Suprapubic skin (tissue), 4 donors: ENCODE data around the gene KIT. TPM values are rescaled to one million over a fixed set of nuclear protein-coding genes. Genes with fewer than 3 reads are reported as not detected.

Experiments
- DNase-seq, 2 donors: peaks; one replicate each; pipeline ENCODE4 v3.0.0-alpha.2; 2019; ENCODE audit warnings: low spot score in 2 of 2
- H3K27ac ChIP-seq: fragments of 200-600 bp; sonication (generic); one replicate; pipeline ENCODE4 v1.5.1; 2019
- H3K27me3 ChIP-seq: fragments of 200-600 bp; sonication (generic); one replicate; pipeline ENCODE4 v1.5.1; 2019
- H3K36me3 ChIP-seq: fragments of 200-600 bp; sonication (generic); one replicate; pipeline ENCODE4 v1.5.1; 2019
- H3K4me1 ChIP-seq: fragments of 200-600 bp; sonication (generic); one replicate; pipeline ENCODE4 v1.5.1; 2019
- H3K4me3 ChIP-seq: fragments of 200-600 bp; sonication (generic); one replicate; pipeline ENCODE4 v1.5.1; 2019; ENCODE audit warnings: mild to moderate bottlenecking
- H3K9me3 ChIP-seq: fragments of 200-600 bp; sonication (generic); one replicate; pipeline ENCODE4 v1.5.1; 2019
- CTCF ChIP-seq, 2 donors: fragments of 200-600 bp in 1 of 2; fragments of 450-650 bp in 1 of 2; sonication (generic) in 1 of 2; IDR thresholded peaks; one replicate each; pipeline ENCODE4 v1.5.1; 2016 to 2019; ENCODE audit warnings: antibody characterized with exemption in 2 of 2, mild to moderate bottlenecking in 1 of 2, moderate library complexity in 1 of 2
- EP300 ChIP-seq: sonication (generic); formaldehyde crosslinking; IDR thresholded peaks from one replicate; pipeline ENCODE4 v1.6.1; 2017; ENCODE audit warnings: antibody characterized with exemption
- POLR2A ChIP-seq, 2 donors: fragments of 450-650 bp; IDR thresholded peaks; one replicate each; pipeline ENCODE4 v1.6.1; 2017; ENCODE audit warnings: antibody characterized with exemption in 2 of 2, mild to moderate bottlenecking in 2 of 2, moderate library complexity in 2 of 2
- POLR2AphosphoS5 ChIP-seq, 3 donors: sonication (generic); formaldehyde crosslinking; IDR thresholded peaks; one replicate each; pipeline ENCODE4 v1.6.1; 2017; ENCODE audit warnings: antibody characterized with exemption in 3 of 3
- WGBS: methylation state at CpG from one replicate; pipeline ENCODE4 v1.1.5; 2018; 5-methylcytosine and 5-hydroxymethylcytosine counted together
- total RNA-seq, 4 donors: library from RNA; depleted of rRNA; stranded (reverse); fragments of >200 nt; gene quantifications; one replicate each; pipeline ENCODE4 v1.1.0, GENCODE V29; 2016

The KIT gene
- total RNA-seq, 4 donors from 2014 or later, result 17.8 to 72.7 (median 56.1) TPM

- Histone ChIP-seq H3K27ac (no peak overlapping the region), H3K9me3 (no peaks in the 10 kb centered on the region), H3K4me3 (no peak overlapping the region), H3K4me1 (no peaks in the 10 kb centered on the region), H3K36me3 (no peaks in the 10 kb centered on the region), H3K27me3 (no peaks in the 10 kb centered on the region)
- no peak for DNase-seq
- TF ChIP-seq POLR2AphosphoS5 (IDR thresholded peaks at IDR 0.05), result no peak
- no peak for TF ChIP-seq EP300
- TF ChIP-seq CTCF (IDR thresholded peaks at IDR 0.05), result no peak
- TF ChIP-seq POLR2A (IDR thresholded peaks at IDR 0.05), result no peak
- WGBS, result 25% methylated on average over 2 of the region's 2 CpGs
Measured at GRCh38 chr4:54700986-54701385, 43.2 kb downstream of the KIT start.

GRCh38 chr4:54703182-54703581 lies 45.4 kb downstream of the KIT start:
- no peak overlapping the region for H3K4me3 ChIP-seq
- no peak overlapping the region for H3K27ac ChIP-seq
- no peak for TF ChIP-seq EP300
- TF ChIP-seq CTCF (IDR thresholded peaks at IDR 0.05), result no peak
- TF ChIP-seq POLR2A (IDR thresholded peaks at IDR 0.05), result no peak
- no peak for TF ChIP-seq POLR2AphosphoS5 (IDR thresholded peaks at IDR 0.05)
- H3K4me1 ChIP-seq, result no peaks in the 10 kb centered on the region
- WGBS, result 92% methylated on average over 4 of the region's 4 CpGs
- no peaks in the 10 kb centered on the region for H3K27me3 ChIP-seq
- no peaks in the 10 kb centered on the region for H3K9me3 ChIP-seq
- H3K36me3 ChIP-seq, result no peaks in the 10 kb centered on the region
- DNase-seq, result no peak

- Histone ChIP-seq H3K27ac (no peak overlapping the region), H3K4me3 (no peak overlapping the region), H3K27me3 (no peaks in the 10 kb centered on the region), H3K9me3 (no peaks in the 10 kb centered on the region), H3K36me3 (no peaks in the 10 kb centered on the region), H3K4me1 (no peaks in the 10 kb centered on the region)
- WGBS, result 83% methylated on average over 3 of the region's 3 CpGs
- no peak for TF ChIP-seq EP300
- no peak for TF ChIP-seq CTCF (IDR thresholded peaks at IDR 0.05)
- TF ChIP-seq POLR2A (IDR thresholded peaks at IDR 0.05), result no peak
- no peak for TF ChIP-seq POLR2AphosphoS5 (IDR thresholded peaks at IDR 0.05)
- no peak for DNase-seq
Measured at GRCh38 chr4:54707406-54707805, 49.6 kb downstream of the KIT start.

- Histone ChIP-seq H3K27me3 (no peaks in the 10 kb centered on the region), H3K36me3 (no peaks in the 10 kb centered on the region), H3K4me1 (no peaks in the 10 kb centered on the region), H3K9me3 (no peaks in the 10 kb centered on the region), H3K4me3 (no peak overlapping the region), H3K27ac (no peak overlapping the region)
- TF ChIP-seq EP300 (no peak), POLR2A (IDR thresholded peaks at IDR 0.05) (no peak), POLR2AphosphoS5 (IDR thresholded peaks at IDR 0.05) (no peak), CTCF (IDR thresholded peaks at IDR 0.05) (no peak)
- 83% methylated on average over 15 of the region's 20 CpGs for WGBS
- no peak for DNase-seq
Measured at GRCh38 chr4:54708339-54709279, 50.9 kb downstream of the KIT start.

- DNase-seq, result no peak
- no peaks in the 10 kb centered on the region for H3K27me3 ChIP-seq
Measured at GRCh38 chr4:54709400-54709799, 51.6 kb downstream of the KIT start.

More at GRCh38 chr4:54709400-54709799, 51.6 kb downstream of the KIT start:
- WGBS, result 76% methylated on average over 8 of the region's 8 CpGs
- Histone ChIP-seq H3K36me3 (no peaks in the 10 kb centered on the region), H3K4me1 (no peaks in the 10 kb centered on the region), H3K4me3 (no peak overlapping the region), H3K27ac (no peak overlapping the region), H3K9me3 (no peaks in the 10 kb centered on the region)
- TF ChIP-seq POLR2A (IDR thresholded peaks at IDR 0.05) (no peak), POLR2AphosphoS5 (IDR thresholded peaks at IDR 0.05) (no peak), CTCF (IDR thresholded peaks at IDR 0.05) (no peak), EP300 (no peak)
